Neuron (in vitro differentiated cells): ENCODE results near the gene GAPDHS.

Experiments used
- H2AFZ ChIP-seq: one replicate; pipeline ENCODE4 v1.6.1; 2013; ENCODE audit warnings: low read depth, mild to moderate bottlenecking, inconsistent platforms, low read length, moderate library complexity
- H3K27me3 ChIP-seq: one replicate; pipeline ENCODE4 v1.6.1; 2013; ENCODE audit warnings: low read length; ENCODE audit not compliant: insufficient read depth
- H3K36me3 ChIP-seq: one replicate; pipeline ENCODE4 v1.6.1; 2013; ENCODE audit warnings: low read length; ENCODE audit not compliant: insufficient read depth
- H3K4me1 ChIP-seq: one replicate; pipeline ENCODE4 v1.6.1; 2013; ENCODE audit warnings: low read length; ENCODE audit not compliant: insufficient read depth
- H3K4me3 ChIP-seq: 2 replicates; pipeline ENCODE4 v1.5.1; 2013; ENCODE audit warnings: mild to moderate bottlenecking, low read length, moderate library complexity
- H3K9me3 ChIP-seq: one replicate; pipeline ENCODE4 v1.6.1; 2013; ENCODE audit warnings: low read length

GAPDHS gene

DNA sequence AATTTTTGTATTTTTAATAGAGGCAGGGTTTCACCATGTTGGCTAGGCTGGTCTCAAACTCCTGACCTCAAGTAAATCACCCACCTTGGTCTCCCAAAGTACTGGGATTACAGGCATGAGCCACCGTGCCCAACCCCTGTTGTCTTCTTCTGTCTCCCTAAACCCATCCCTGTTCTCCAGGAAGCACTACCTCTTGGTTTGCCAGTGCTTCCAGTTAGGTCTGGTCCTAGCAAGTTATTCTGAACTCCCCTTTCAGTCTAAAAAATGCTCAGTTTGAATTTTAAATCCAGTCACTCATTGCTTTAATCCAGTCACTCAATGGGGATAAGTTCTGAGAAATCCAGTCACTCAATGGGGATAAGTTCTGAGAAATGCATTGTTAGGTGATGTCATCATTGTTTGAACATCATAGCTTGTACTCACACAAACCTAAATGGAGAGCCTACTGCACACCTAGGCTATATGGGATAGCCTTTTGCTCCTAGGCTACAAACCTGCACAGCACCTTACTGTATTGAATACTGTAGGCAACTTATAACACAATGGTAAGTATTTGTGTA, 38.2 kb downstream of the GAPDHS start:
- H3K27me3 ChIP-seq: peaks cover 2% of the 10 kb centered on the region

DNA sequence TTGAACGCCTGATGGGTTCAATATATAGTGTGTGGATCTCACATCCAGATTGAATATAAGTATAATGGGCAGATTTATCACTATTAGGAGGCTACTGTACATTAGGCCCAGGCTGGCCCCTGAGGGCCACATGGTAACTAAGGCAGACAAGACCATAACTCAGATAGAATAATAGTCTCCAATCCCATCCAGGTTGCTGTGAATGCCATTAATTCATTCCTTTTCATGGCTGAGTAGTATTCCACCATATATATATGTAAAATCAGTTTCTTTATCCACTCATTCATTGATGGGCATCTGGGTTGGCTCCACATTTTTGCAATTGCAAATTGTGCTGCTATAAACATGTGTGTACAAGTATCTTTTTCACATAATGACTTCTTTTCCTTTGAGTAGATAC, 44.7 kb downstream of the GAPDHS start:
- Histone ChIP-seq H3K4me1 (no peaks in the 10 kb centered on the region), H3K27me3 (no peaks in the 10 kb centered on the region), H3K4me3 (no peak overlapping the region), H3K36me3 (no peaks in the 10 kb centered on the region), H3K9me3 (no peaks in the 10 kb centered on the region), H2AFZ (no peak overlapping the region)

More for the DNA sequence above, 38.2 kb downstream of the GAPDHS start:
- Histone ChIP-seq H3K36me3 (no peaks in the 10 kb centered on the region), H3K4me3 (no peak overlapping the region), H3K4me1 (no peaks in the 10 kb centered on the region), H2AFZ (no peak overlapping the region), H3K9me3 (no peaks in the 10 kb centered on the region)

DNA sequence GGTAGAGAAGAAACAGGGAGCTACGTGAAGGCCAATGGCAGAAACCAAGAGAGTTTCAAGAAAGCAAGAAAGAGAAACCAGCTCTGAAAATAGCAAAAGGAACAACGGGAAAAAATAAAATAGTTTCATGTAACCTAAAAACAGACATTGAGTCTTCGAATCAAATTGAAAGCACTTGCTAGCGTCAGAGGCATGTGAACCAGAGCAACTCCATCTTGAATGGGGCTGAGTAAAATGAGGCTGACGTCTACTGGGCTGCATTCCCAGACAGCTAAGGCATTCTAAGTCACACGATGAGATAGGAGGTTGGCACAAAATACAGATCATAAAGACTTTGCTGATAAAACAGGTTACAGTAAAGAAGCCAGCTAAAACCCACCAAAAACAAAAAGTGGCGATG, 45.5 kb downstream of the GAPDHS start:
- Histone ChIP-seq H3K9me3 (no peaks in the 10 kb centered on the region), H2AFZ (no peak overlapping the region), H3K4me1 (no peaks in the 10 kb centered on the region), H3K4me3 (no peak overlapping the region), H3K27me3 (no peaks in the 10 kb centered on the region), H3K36me3 (no peaks in the 10 kb centered on the region)

DNA sequence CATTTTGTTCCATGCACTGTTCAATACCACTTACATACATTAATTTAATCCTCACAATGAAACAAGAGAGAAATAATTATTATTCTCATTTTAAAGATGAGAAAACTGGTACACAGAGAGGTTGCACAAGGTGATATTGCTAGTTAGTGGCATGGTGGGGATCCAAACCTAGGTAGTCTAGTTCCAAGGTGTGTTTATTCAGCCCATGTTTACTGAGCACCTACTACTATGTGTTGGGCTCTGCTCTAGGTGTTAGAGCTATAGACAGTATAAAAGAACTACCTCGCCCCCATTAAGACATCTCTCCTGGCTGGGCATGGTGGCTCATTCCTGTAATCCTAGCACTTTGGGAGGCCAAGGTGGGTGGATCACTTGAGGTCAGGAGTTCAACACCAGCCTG, 49.5 kb downstream of the GAPDHS start:
- peaks cover 8% of the 10 kb centered on the region for H3K4me1 ChIP-seq
- no peak overlapping the region for H2AFZ ChIP-seq
- no peaks in the 10 kb centered on the region for H3K27me3 ChIP-seq
- no peaks in the 10 kb centered on the region for H3K9me3 ChIP-seq
- no peak overlapping the region for H3K4me3 ChIP-seq
- H3K36me3 ChIP-seq: no peaks in the 10 kb centered on the region

DNA sequence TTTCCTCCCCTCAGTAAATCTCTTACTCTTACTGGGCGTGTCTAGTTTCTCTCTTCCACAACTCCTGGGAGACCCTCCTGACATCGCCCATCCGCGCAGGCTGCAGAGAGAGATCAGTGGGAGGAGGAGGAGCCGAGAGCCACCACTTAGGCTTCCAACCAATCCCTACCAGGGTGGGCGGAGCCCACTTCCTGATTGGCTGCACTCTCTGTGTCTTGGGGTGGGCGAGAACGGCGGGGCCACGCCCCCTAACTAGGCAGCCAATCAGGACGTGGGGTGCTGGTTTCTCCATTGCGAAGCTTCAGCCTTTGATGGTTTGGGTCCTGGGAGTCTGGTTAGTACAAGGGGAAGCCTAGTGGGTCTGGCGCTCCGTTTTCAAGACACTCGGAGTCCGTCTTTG, 52.6 kb downstream of the GAPDHS start, which contains the start of gene PMIS2:
PMIS2 (plus strand) TSS at position 326 of the 400 bp plus-strand sequence. CDS start 87 bp downstream, outside the sequence.
- H3K27me3 ChIP-seq: no peaks in the 10 kb centered on the region
- no peaks in the 10 kb centered on the region for H3K36me3 ChIP-seq
- no peak within 1 kb of the TSS for H3K4me3 ChIP-seq
- no peak within 1 kb of the TSS for H2AFZ ChIP-seq
- peaks cover 9% of the 10 kb centered on the region for H3K4me1 ChIP-seq
- no peaks in the 10 kb centered on the region for H3K9me3 ChIP-seq

DNA sequence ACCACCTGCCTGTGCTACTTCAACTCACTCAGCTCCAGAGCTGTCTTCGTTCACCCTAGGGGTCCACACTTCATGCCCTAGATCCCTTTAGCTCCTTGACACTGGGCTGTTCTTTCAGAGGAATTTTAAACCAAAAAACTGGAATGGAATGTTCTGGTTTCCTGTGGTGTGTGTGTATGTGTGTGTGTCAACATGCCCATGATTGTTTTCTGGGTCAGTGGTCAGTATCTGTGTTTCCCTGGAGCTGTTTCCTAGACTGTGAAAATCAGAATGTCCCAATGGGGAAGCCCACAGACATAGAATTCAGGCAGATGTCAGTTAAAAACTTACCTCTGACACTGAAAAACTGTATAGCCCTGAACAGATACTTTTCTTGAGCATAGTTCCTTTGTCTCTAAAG, 54.1 kb downstream of the GAPDHS start:
- H2AFZ ChIP-seq: no peak overlapping the region
- no peaks in the 10 kb centered on the region for H3K36me3 ChIP-seq
- H3K27me3 ChIP-seq: no peaks in the 10 kb centered on the region
- peaks cover 9% of the 10 kb centered on the region for H3K4me1 ChIP-seq
- H3K4me3 ChIP-seq: no peak overlapping the region
- H3K9me3 ChIP-seq: no peaks in the 10 kb centered on the region

DNA sequence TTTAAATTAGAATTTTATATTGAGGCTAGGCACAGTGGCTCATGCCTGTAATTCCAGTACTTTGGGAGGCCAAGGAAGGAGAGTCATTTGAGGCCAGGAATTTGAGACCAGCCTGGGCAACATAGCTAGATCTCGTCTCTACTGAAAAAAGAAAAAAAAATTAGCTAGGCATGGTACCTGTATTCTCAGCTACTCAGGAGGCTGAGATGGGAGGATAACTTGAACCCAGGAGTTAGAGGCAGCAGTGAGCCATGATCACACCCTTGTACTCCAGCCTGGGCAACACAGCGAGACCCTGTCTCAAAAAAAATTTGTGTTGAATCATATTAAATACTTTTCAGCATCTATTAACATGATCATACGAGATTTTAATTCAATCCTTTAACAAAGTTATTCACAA, 57.6 kb downstream of the GAPDHS start:
- no peaks in the 10 kb centered on the region for H3K36me3 ChIP-seq
- H2AFZ ChIP-seq: no peak overlapping the region
- H3K27me3 ChIP-seq: no peaks in the 10 kb centered on the region
- H3K4me3 ChIP-seq: no peak overlapping the region
- peaks cover 9% of the 10 kb centered on the region for H3K4me1 ChIP-seq
- H3K9me3 ChIP-seq: no peaks in the 10 kb centered on the region

DNA sequence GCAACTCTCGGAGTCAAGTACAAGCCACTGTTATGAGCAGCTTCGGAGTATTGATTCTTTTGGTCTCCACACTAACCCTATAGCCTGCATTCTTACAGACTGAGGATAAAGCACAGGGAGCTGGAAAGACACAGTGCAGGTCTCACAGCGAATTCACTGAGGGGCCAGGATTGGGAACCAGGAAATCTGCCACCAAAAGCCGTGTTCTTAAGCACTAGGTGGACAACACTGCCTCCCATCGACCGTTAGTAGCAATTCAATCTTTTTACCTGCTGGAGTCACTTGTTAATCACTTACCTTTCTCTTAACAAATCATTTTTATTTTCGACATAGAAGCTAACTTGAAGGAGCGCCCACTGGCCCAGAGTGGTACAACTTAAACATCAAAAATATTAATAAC, 59.0 kb downstream of the GAPDHS start:
- H2AFZ ChIP-seq: no peak overlapping the region
- no peaks in the 10 kb centered on the region for H3K27me3 ChIP-seq

More for the DNA sequence above, 59.0 kb downstream of the GAPDHS start:
- Histone ChIP-seq H3K4me1 (peaks cover 6% of the 10 kb centered on the region), H3K4me3 (no peak overlapping the region), H3K36me3 (no peaks in the 10 kb centered on the region), H3K9me3 (no peaks in the 10 kb centered on the region)
